KMS-11 (cell line): Measurements from ENCODE around the gene ZNF280D.

ENCODE experiments used
- H2AFZ ChIP-seq: fragments of 200-600 bp; sonication (generic); 2 replicates; pipeline ENCODE4 v1.6.1; 2016; ENCODE audit warnings: antibody characterized with exemption, mixed run types, low read depth
- H3K27ac ChIP-seq: fragments of 200-600 bp; sonication (generic); 2 replicates; pipeline ENCODE4 v1.6.1; 2016; ENCODE audit warnings: mild to moderate bottlenecking, mixed run types
- H3K27me3 ChIP-seq: fragments of 200-600 bp; sonication (generic); 2 replicates; pipeline ENCODE4 v1.6.1; 2017; ENCODE audit warnings: mild to moderate bottlenecking, low read depth, mixed run types, moderate library complexity; ENCODE audit not compliant: insufficient read depth
- H3K36me3 ChIP-seq: fragments of 200-600 bp; sonication (generic); 2 replicates; pipeline ENCODE4 v1.6.1; 2017; ENCODE audit warnings: mild to moderate bottlenecking, mixed run types; ENCODE audit not compliant: insufficient read depth
- H3K4me1 ChIP-seq: fragments of 200-600 bp; sonication (generic); 2 replicates; pipeline ENCODE4 v1.6.1; 2016; ENCODE audit warnings: mild to moderate bottlenecking, low read depth, mixed run types; ENCODE audit not compliant: poor library complexity, severe bottlenecking
- H3K4me2 ChIP-seq: fragments of 200-600 bp; sonication (generic); 2 replicates; pipeline ENCODE4 v1.7.0; 2016; ENCODE audit warnings: mild to moderate bottlenecking, mixed run types
- H3K4me3 ChIP-seq: fragments of 200-600 bp; sonication (generic); IDR thresholded peaks from 2 replicates; pipeline ENCODE4 v1.6.1; 2017; ENCODE audit warnings: low read depth, low read length, mixed read lengths; ENCODE audit not compliant: insufficient read depth
- H3K79me2 ChIP-seq: fragments of 200-600 bp; sonication (generic); 2 replicates; pipeline ENCODE4 v1.6.1; 2016; ENCODE audit warnings: low read depth, mixed run types; ENCODE audit not compliant: insufficient read depth
- H3K9ac ChIP-seq: fragments of 200-600 bp; sonication (generic); 2 replicates; pipeline ENCODE4 v1.6.1; 2016; ENCODE audit warnings: mild to moderate bottlenecking, mixed run types
- H4K20me1 ChIP-seq: fragments of 200-600 bp; sonication (generic); 2 replicates; pipeline ENCODE4 v1.6.1; 2016; ENCODE audit warnings: mild to moderate bottlenecking, mixed run types; ENCODE audit not compliant: insufficient read depth
- CTCF ChIP-seq: fragments of 200-600 bp; sonication (generic); conservative IDR thresholded peaks from 2 replicates; pipeline ENCODE4 v1.6.1; 2017; ENCODE audit warnings: low read depth, mild to moderate bottlenecking, antibody characterized with exemption, low read length, moderate library complexity, mixed read lengths

The ZNF280D gene

GRCh38 chr15:56654624-56655023, 78.7 kb downstream of the ZNF280D start:
- Histone ChIP-seq H3K4me3 (no peak overlapping the region), H3K36me3 (no peaks in the 10 kb centered on the region), H3K4me1 (peaks cover 12% of the 10 kb centered on the region), H3K4me2 (no peak overlapping the region), H2AFZ (no peak overlapping the region), H3K9ac (no peak overlapping the region), H3K79me2 (no peaks in the 10 kb centered on the region), H3K27ac (no peak overlapping the region), H3K27me3 (no peaks in the 10 kb centered on the region), H4K20me1 (no peaks in the 10 kb centered on the region)
- no peak for TF ChIP-seq CTCF

- H2AFZ ChIP-seq: no peak overlapping the region
- no peak overlapping the region for H3K9ac ChIP-seq
- no peaks in the 10 kb centered on the region for H3K36me3 ChIP-seq
- H3K27ac ChIP-seq: no peak overlapping the region
- no peak overlapping the region for H3K4me3 ChIP-seq
- H3K27me3 ChIP-seq: no peaks in the 10 kb centered on the region
- H4K20me1 ChIP-seq: no peaks in the 10 kb centered on the region
- TF ChIP-seq CTCF: no peak
- no peaks in the 10 kb centered on the region for H3K79me2 ChIP-seq
- peaks cover 8% of the 10 kb centered on the region for H3K4me1 ChIP-seq
- no peak overlapping the region for H3K4me2 ChIP-seq
Observed at GRCh38 chr15:56654216-56654615, 79.1 kb downstream of the ZNF280D start.

- H3K27ac ChIP-seq: no peak overlapping the region
- no peaks in the 10 kb centered on the region for H4K20me1 ChIP-seq
- no peak for TF ChIP-seq CTCF
- H3K9ac ChIP-seq: no peak overlapping the region
- no peaks in the 10 kb centered on the region for H3K36me3 ChIP-seq
- H3K4me2 ChIP-seq: no peak overlapping the region
- no peak overlapping the region for H3K4me3 ChIP-seq
- H3K79me2 ChIP-seq: no peaks in the 10 kb centered on the region
- no peaks in the 10 kb centered on the region for H3K27me3 ChIP-seq
- H3K4me1 ChIP-seq: peaks cover 4% of the 10 kb centered on the region
- H2AFZ ChIP-seq: no peak overlapping the region
Observed at GRCh38 chr15:56653787-56654186, 79.5 kb downstream of the ZNF280D start.

- no peaks in the 10 kb centered on the region for H3K36me3 ChIP-seq
- no peaks in the 10 kb centered on the region for H3K79me2 ChIP-seq
- no peak overlapping the region for H3K9ac ChIP-seq
- H3K27me3 ChIP-seq: no peaks in the 10 kb centered on the region
- no peak overlapping the region for H2AFZ ChIP-seq
- TF ChIP-seq CTCF: no peak
- no peaks in the 10 kb centered on the region for H3K4me1 ChIP-seq
- no peak overlapping the region for H3K4me2 ChIP-seq
- H4K20me1 ChIP-seq: no peaks in the 10 kb centered on the region
- H3K4me3 ChIP-seq: no peak overlapping the region
- no peak overlapping the region for H3K27ac ChIP-seq
Observed at GRCh38 chr15:56653107-56653506, 80.2 kb downstream of the ZNF280D start.
